ENCODE data around the gene OR51I2.

OR51I2 gene

DNA sequence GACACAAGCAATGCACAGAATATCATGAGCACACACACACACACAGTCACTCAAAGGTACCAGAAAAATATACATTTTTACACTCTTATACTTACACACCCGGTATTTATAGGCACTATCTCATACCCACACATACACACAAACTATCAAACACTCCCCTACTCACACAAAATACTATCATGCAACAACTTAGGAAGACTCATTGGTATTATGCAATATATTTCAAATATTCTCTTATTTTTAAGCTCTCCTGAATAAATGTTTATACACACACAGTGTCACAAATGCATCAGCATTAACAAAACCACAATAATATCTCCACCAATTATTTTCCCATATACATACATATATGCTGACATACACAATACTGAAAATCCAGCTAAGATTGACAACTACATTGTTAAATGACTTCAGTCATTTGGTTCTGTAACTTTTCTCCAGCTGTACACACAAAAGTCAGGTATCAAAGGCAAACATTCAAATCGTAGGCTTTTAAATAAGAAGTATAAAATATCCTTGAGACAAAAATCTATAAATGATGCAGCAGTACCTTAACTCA, 5.2 kb upstream of the OR51I2 start:
- Histone ChIP-seq H4K20me1 (ENCODE audit: low read depth, low read length) (no peaks in the 10 kb centered on the region), H2AFZ (ENCODE audit: low read depth, low read length, severe bottlenecking) (no peak overlapping the region), H3K4me3 (ENCODE audit: insufficient read depth, low read length, poor library complexity, severe bottlenecking) (no peak overlapping the region), H3K9ac (ENCODE audit: low read length) (no peak overlapping the region), H3K79me2 (ENCODE audit: insufficient read depth, low read length) (no peaks in the 10 kb centered on the region), H3K27ac (ENCODE audit: low read depth, low read length) (no peak overlapping the region), H3K9me2 (replicated peaks; ENCODE audit: insufficient read depth, low read length) (no peaks in the 10 kb centered on the region), H3K4me2 (ENCODE audit: low read depth, low read length, poor library complexity, severe bottlenecking) (no peak overlapping the region), H3K27me3 (ENCODE audit: low read length) (no peaks in the 10 kb centered on the region), H3K36me3 (ENCODE audit: low read length) (no peaks in the 10 kb centered on the region), H3K9me3 (ENCODE audit: insufficient read depth, low read length) (no peaks in the 10 kb centered on the region), H3F3A (ENCODE audit: insufficient read depth) (no peaks in the 10 kb centered on the region)
- no peak for TF ChIP-seq EZH2phosphoT487 (conservative IDR thresholded peaks at IDR 0.05; ENCODE audit: low read length)
- TF ChIP-seq, protein P1, sequence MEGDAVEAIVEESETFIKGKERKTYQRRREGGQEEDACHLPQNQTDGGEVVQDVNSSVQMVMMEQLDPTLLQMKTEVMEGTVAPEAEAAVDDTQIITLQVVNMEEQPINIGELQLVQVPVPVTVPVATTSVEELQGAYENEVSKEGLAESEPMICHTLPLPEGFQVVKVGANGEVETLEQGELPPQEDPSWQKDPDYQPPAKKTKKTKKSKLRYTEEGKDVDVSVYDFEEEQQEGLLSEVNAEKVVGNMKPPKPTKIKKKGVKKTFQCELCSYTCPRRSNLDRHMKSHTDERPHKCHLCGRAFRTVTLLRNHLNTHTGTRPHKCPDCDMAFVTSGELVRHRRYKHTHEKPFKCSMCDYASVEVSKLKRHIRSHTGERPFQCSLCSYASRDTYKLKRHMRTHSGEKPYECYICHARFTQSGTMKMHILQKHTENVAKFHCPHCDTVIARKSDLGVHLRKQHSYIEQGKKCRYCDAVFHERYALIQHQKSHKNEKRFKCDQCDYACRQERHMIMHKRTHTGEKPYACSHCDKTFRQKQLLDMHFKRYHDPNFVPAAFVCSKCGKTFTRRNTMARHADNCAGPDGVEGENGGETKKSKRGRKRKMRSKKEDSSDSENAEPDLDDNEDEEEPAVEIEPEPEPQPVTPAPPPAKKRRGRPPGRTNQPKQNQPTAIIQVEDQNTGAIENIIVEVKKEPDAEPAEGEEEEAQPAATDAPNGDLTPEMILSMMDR (IDR thresholded peaks at IDR 0.05; ENCODE audit: insufficient read depth, low read length, poor library complexity, severe bottlenecking) = no peak

DNA sequence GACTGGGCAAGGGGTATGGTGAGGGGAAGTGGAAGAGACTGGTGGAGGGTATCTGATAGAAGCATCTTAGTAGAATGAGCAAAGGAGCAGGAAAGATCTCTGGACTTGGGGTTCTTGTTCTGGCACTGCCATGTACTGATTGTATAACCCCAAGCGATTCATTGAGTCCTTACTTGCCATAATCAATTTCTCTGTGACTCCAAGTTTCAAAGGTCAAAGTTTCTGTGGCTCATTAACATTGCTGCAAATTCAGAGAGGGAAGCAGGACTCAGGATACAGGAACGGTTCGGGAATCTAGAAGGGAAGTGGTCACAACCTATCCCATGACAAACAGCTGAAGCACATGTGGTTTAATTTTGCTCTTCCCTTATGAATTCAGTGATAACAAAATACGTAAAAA, 309 bp downstream of the OR51I2 start:
- TF ChIP-seq EZH2phosphoT487 (conservative IDR thresholded peaks at IDR 0.05; ENCODE audit: low read length) = no peak
- TF ChIP-seq, protein P1 (IDR thresholded peaks at IDR 0.05; ENCODE audit: insufficient read depth, low read length, poor library complexity, severe bottlenecking) = no peak
- H3K27ac ChIP-seq (ENCODE audit: low read depth, low read length) = no peak overlapping the region
- H3K27me3 ChIP-seq (ENCODE audit: low read length) = no peaks in the 10 kb centered on the region
- H3K4me3 ChIP-seq (ENCODE audit: insufficient read depth, low read length, poor library complexity, severe bottlenecking) = no peak overlapping the region
- no peaks in the 10 kb centered on the region for H3K36me3 ChIP-seq (ENCODE audit: low read length)
- no peaks in the 10 kb centered on the region for H3F3A ChIP-seq (ENCODE audit: insufficient read depth)
- no peaks in the 10 kb centered on the region for H3K79me2 ChIP-seq (ENCODE audit: insufficient read depth, low read length)
- H3K9me2 ChIP-seq (replicated peaks; ENCODE audit: insufficient read depth, low read length) = no peaks in the 10 kb centered on the region
- no peaks in the 10 kb centered on the region for H4K20me1 ChIP-seq (ENCODE audit: low read depth, low read length)
- H3K9me3 ChIP-seq (ENCODE audit: insufficient read depth, low read length) = no peaks in the 10 kb centered on the region
- H3K9ac ChIP-seq (ENCODE audit: low read length) = no peak overlapping the region
- H3K4me2 ChIP-seq (ENCODE audit: low read depth, low read length, poor library complexity, severe bottlenecking) = no peak overlapping the region
- H2AFZ ChIP-seq (ENCODE audit: low read depth, low read length, severe bottlenecking) = no peak overlapping the region

DNA sequence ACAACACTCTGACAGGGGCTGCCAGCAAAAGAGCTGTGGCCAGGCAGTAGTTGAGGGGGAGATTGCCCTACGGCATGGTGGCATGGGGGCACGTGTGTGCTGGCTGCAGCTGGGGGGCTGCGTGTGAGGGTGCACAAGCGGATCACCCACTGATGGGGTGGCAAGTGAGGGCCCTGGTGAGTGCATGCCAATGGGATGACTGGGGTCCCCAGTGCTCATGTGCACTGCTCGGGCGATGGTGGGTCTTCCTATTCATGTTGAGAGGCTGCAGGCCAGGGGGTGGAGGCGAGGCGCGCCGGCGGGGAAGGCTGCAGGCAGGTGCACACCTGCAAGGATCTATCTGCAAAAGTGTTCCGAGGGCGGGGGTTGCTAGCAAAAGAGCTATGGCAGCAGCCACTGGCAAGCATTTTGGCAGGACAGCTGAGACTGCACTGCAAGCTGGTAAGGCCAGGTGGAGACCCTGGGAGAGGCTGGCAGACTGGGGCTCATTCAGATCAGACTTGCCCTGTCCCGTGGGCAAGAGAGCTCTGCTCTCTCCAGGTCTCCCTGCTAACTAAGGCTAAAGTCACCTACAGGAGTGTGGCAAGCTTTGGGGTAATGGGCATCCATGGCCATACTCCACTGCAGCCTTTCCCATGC, 12.0 kb downstream of the OR51I2 start:
- TF ChIP-seq, protein P1 (IDR thresholded peaks at IDR 0.05; ENCODE audit: insufficient read depth, low read length, poor library complexity, severe bottlenecking) = no peak
- no peak for TF ChIP-seq EZH2phosphoT487 (conservative IDR thresholded peaks at IDR 0.05; ENCODE audit: low read length)
- Histone ChIP-seq H3K27me3 (ENCODE audit: low read length) (no peaks in the 10 kb centered on the region), H3K9me2 (replicated peaks; ENCODE audit: insufficient read depth, low read length) (no peaks in the 10 kb centered on the region), H3K79me2 (ENCODE audit: insufficient read depth, low read length) (no peaks in the 10 kb centered on the region), H3K27ac (ENCODE audit: low read depth, low read length) (no peak overlapping the region), H3K4me3 (ENCODE audit: insufficient read depth, low read length, poor library complexity, severe bottlenecking) (no peak overlapping the region), H3K9me3 (ENCODE audit: insufficient read depth, low read length) (no peaks in the 10 kb centered on the region), H3K36me3 (ENCODE audit: low read length) (no peaks in the 10 kb centered on the region), H4K20me1 (ENCODE audit: low read depth, low read length) (no peaks in the 10 kb centered on the region), H2AFZ (ENCODE audit: low read depth, low read length, severe bottlenecking) (no peak overlapping the region), H3K4me2 (ENCODE audit: low read depth, low read length, poor library complexity, severe bottlenecking) (no peak overlapping the region), H3F3A (ENCODE audit: insufficient read depth) (no peaks in the 10 kb centered on the region), H3K9ac (ENCODE audit: low read length) (no peak overlapping the region)
